HG03139 (cell line): ENCODE measurements around the gene SCAI.
"Not testable (repeated sequence)": the region's sequence is repeated elsewhere in the genome, so short reads cannot be mapped to it uniquely, and the experiment has no call there.

Experiments used
- ATAC-seq: cut with Tn5 transposase; IDR thresholded peaks from one replicate; pipeline ENCODE4 v1.9.1; 2021; ENCODE audit not compliant: unreplicated experiment

Gene SCAI

GRCh38 chr9:124950050-124950718, 193.1 kb downstream of the SCAI start:
- ATAC-seq, result no peak

DNA sequence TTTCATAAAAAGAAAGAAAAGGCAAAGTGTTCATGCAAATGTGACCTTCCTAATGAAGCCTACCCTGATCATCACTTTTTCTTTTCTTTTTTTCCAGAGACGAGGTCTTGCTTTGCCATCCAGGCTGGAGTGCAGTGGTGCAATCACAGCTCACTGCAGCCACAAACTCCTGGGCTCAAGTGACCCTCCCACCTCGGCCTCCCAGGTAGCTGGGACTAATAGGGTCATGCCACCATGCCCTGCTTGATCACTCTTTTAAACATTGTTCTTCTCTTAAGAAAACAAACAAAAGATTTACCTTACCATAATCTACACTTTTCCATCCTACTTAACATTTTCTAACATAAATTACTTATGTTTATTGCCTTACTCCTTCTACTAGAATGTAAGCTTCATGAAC, 193.9 kb downstream of the SCAI start:
- ATAC-seq, result no peak

- ATAC-seq, result no peak
Observed at GRCh38 chr9:124947727-124948391, 195.5 kb downstream of the SCAI start.

DNA sequence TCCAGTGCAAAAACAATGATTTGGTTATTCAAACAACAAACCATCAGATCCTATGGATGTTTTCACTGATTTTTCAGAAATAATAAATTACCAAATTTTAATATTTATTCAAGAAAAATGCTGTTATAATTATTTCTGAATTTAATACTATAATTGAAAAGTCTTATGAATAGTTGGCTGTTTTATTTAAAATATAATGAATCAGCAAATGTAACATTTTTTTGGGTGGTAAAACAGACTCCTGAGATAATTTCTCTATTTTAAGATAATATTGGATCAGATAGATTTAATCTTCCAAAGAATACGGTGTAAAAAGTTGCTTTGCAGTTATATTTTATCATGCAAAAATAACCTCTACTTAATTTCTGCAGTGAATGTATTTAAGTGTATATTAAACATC, 197.2 kb downstream of the SCAI start:
- ATAC-seq, result no peak

DNA sequence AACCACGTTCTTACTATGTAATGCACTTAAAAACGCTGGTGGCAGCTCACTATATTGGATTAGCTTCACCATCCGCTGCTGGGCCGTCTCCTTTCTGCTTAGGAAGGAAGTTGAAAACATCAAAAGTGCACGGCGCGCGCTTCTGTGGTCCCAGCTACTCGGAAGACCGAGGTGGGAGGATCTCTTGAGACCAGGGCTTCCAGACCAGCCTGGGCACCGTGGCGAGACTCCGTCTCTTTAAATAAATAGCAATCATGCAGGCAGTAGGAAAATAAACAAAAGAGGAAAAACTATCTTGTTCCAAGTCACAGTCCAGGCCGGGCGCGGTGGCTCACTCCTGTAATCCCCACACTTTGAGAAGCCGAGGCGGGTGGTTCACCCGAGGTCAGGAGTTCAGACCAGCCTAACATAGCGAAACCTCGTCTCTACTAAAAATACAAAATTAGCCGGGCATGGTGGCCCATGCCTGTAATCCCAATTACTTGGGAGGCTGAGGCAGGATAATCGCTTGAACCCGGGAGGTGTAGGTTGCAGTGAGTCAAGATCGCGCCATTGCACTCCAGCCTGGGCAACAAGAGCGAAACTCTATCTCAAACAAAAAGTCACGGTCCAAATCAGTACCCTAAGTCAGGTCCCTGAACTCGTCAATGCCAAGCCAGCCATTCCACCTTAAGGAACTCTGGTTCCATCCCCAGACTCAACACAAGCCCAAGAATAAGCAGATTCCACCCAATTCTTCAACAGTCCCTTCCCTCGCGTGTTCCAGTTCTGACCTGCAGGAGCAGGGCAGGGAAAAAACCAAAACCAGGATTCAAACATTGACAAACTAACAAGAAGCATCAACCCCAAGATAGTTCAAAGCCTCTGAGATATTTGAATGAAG, 201.4 kb downstream of the SCAI start:
- ATAC-seq, result peak; percentile 17

- peak; percentile 79 for ATAC-seq
Observed at GRCh38 chr9:124940894-124941678, 202.2 kb downstream of the SCAI start, which contains the start of gene GOLGA1. Gene GOLGA1 (minus strand): TSS chr9:124941083. CDS start chr9:124938711, 2,372 bp downstream.

DNA sequence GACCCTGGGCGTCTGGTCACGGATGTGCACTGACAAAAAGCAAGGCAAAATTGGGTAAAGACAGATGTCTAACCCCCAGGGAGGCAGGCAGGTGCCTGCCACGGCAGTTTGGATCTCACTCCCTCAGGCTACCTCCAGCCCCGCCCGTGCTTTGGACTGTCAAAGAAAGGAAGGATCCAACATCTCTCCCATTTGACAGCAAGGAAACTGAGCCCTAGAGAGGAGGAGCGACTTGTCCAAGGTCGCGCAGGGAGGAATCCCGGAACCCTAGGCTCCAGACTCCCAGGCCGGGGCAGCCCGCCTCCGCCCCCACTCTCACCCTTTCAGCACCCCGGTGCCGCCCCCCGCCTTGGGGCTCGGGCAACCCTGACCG, 202.8 kb downstream of the SCAI start:
- ATAC-seq, result peak; percentile 35

GRCh38 chr9:124939944-124940343, 203.4 kb downstream of the SCAI start:
- ATAC-seq, result no peak

DNA sequence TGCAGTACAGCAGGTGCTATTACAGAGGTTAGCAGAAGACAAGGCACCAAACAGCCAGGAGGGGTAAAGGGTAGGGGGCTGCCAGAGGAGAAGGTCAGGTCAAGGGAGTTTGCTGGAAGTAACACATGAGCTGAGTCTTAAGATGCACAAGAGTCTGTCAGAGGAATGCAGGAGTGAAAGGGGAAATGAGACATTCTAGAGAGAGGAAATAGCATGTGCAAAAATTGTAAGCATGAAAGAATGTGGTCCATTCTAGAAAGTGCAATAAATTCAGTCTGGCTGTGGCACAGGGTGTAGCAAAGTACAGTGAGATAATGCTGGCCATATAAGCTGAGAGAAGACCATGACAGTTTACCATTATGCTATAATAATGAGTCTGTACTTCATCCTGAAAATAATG, 209.0 kb downstream of the SCAI start:
- no peak for ATAC-seq

DNA sequence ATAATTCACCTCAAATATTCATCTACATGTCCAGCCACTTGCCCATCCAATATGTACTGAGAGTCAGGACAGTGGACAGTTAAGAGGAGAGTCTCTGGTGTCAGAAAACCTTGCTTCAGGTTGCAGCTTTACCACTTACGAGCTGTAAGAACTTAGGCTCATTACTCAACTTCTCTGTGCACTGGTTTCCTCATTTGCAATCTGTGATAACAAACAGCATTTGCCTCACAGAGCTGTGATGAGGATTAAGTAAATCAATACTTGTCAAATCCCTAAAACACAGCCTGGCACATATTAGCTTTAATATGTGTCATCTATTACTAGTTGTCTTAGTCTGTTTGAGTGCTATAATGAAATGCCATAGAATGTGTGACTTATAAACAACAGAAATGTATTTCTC, 211.0 kb downstream of the SCAI start:
- no peak for ATAC-seq

DNA sequence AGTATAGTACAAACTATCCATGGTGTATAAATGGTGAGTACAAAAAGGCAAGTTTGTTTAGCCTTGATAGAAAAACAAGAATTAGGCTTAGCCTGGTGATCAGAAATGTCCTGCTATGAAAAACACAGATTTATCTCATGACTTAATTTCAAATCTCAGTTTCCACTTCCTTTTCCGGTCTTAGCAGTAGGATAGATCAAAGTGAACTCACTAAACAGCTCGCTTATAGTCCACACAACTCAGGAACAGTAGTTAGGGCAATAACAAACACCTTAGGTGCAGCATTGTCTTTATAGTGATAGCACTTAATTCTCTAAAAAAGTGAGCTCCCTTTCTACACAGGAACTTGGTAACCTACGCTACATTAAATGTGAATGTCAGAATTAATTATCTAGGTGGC, 213.9 kb downstream of the SCAI start:
- no peak for ATAC-seq

DNA sequence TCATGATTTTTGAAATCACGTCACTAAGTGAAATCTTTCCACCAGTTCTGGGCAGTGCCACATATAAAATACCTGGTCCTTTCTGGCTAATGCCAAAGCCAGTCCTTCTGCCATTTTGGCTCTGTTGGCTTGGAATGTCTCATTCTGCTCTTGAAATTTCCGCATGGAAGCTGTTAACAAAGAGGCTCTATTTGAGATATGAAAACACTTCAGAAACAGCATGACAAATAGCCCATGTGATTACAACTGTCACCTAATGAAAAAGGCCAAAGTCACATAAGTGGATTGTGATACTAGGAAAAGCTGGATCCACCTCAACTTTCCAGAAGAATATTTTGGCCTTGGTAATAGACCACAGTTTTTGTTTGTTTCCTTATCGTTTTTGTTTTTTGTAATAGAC, 215.2 kb downstream of the SCAI start:
- no peak for ATAC-seq

- ATAC-seq, result not testable (repeated sequence)
Observed at GRCh38 chr9:124920394-124920793, 222.9 kb downstream of the SCAI start.

DNA sequence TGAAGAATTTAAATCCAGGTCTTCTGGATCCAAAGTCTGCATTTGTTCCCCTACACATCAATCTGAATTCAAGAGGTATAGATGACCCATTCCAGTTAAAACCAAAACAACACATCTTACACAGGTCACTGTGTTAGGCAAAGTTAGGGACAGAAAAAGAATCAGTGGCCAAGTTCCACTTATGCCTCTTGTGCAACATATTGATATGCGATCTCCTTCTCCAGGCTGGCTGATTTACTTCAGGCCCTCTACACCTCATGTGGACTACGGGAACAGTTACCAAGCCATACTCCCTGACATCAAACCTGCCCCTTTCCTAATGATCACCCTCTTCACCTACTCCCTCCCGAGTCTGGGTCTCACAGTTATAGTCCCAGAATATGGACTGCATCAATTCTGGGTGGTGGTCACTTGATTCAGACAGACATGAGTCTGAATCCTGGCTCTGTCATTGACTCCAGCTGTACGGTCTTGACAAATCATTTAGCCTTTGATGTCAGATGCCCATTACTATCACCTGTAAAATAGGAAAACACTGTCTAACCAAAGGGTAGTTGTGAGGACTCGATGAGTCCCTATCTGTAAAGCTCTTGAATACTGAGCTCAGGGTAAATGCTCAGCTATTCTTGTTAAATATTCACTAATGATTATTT, 228.4 kb downstream of the SCAI start:
- no peak for ATAC-seq

DNA sequence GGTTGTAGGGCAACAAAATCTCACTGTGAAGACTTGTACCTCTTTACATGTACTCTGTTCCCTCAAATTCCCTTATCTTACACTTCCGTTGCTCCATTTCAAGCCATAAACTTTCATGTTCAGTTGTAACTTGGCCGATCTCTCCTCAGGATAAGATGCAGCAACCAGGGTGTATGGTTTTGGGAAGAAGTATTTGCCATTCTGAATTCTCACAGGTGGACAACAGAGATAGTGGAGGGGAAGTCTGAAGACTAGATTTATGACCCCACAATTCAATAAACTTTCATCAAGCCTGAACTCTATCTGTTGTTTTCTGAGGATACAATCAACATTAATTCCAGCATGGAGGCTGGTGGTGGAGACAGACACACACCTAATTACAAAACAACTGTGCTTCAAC, 229.9 kb downstream of the SCAI start:
- ATAC-seq, result no peak

GRCh38 chr9:124911766-124912165, 231.6 kb downstream of the SCAI start:
- no peak for ATAC-seq

GRCh38 chr9:124908098-124908497, 235.2 kb downstream of the SCAI start:
- no peak for ATAC-seq

GRCh38 chr9:124906966-124907365, 236.4 kb downstream of the SCAI start:
- no peak for ATAC-seq

GRCh38 chr9:124899845-124900244, 243.5 kb downstream of the SCAI start:
- ATAC-seq, result no peak
